H1 (cell line): ENCODE data around the gene NFAT5. TPM values are rescaled to one million over a fixed set of nuclear protein-coding genes. Genes with fewer than 3 reads are reported as not detected.

Source experiments
- CTCF ChIA-PET: fragments of 300-600 bp; sonication (Branson Sonifier 250); formaldehyde crosslinking; loops from one replicate; lab custom pipeline; 2021; ENCODE audit not compliant: partially characterized antibody; lab: Charles Lee
- POLR2A ChIA-PET: fragments of 300-600 bp; sonication (Branson Sonifier 250); formaldehyde crosslinking; loops from one replicate; lab custom pipeline; 2021; ENCODE audit warnings: inconsistent platforms; ENCODE audit not compliant: partially characterized antibody; lab: Charles Lee
- DNase-seq, 2 experiments: peaks; one replicate each; pipeline versions ENCODE4 v3.0.0 to v3.0.0-alpha.2; 2010 to 2022; ENCODE audit warnings: low spot score in 2 of 2, low read depth in 1 of 2, mixed read lengths in 1 of 2
- FAIRE-seq: peaks from 2 replicates; lab custom pipeline; 2011; peaks lifted over from hg19 to GRCh38; lab: Jason Lieb, UNC
- H2AFZ ChIP-seq: 2 replicates; pipeline ENCODE4 v1.8.1; 2012; ENCODE audit warnings: low read length, inconsistent platforms
- H2AK5ac ChIP-seq: 2 replicates; pipeline ENCODE4 v1.6.1; 2013; ENCODE audit warnings: low read depth, low read length
- H2BK120ac ChIP-seq: replicated peaks from 2 replicates; pipeline ENCODE3; 2013; ENCODE audit warnings: low read depth, low read length, inconsistent platforms
- H2BK12ac ChIP-seq: 2 replicates; pipeline ENCODE4 v1.6.1; 2013; ENCODE audit warnings: low read depth, low read length
- H2BK15ac ChIP-seq: 2 replicates; pipeline ENCODE4 v1.6.1; 2013; ENCODE audit warnings: low read length
- H2BK20ac ChIP-seq: 2 replicates; pipeline ENCODE4 v1.6.1; 2013; ENCODE audit warnings: low read length
- H2BK5ac ChIP-seq: 2 replicates; pipeline ENCODE4 v1.6.1; 2013; ENCODE audit warnings: low read depth, low read length
- H3K14ac ChIP-seq: 2 replicates; pipeline ENCODE4 v1.6.1; 2013; ENCODE audit warnings: inconsistent platforms; ENCODE audit not compliant: insufficient read length
- H3K18ac ChIP-seq: 2 replicates; pipeline ENCODE4 v1.6.1; 2013; ENCODE audit warnings: low read length; ENCODE audit errors: extremely low read depth
- H3K23ac ChIP-seq: 2 replicates; pipeline ENCODE4 v1.6.1; 2013; ENCODE audit warnings: inconsistent platforms; ENCODE audit not compliant: insufficient read length
- H3K23me2 ChIP-seq: 2 replicates; pipeline ENCODE4 v1.6.1; 2013; ENCODE audit warnings: low read depth, low read length
- H3K27ac ChIP-seq: 2 replicates; pipeline ENCODE4 v1.6.1; 2011; ENCODE audit warnings: low read depth, low read length, inconsistent platforms
- H3K27me3 ChIP-seq, 4 experiments: replicated peaks in 1 of 4; 1 replicate in 1 of 4; 2 replicates in 3 of 4; pipeline versions ENCODE4 v1.6.1 to v1.8.1; 2011 to 2013; ENCODE audit warnings: low read length in 3 of 4, mild to moderate bottlenecking in 3 of 4, inconsistent platforms in 2 of 4, mixed read lengths in 2 of 4, moderate library complexity in 1 of 4; ENCODE audit not compliant: control insufficient read depth in 3 of 4, insufficient read depth in 3 of 4; ENCODE audit errors: extremely low read depth in 1 of 4
- H3K36me3 ChIP-seq, 4 experiments: 2 replicates each; pipeline versions ENCODE4 v1.6.1 to v1.8.1; 2011 to 2013; ENCODE audit warnings: mild to moderate bottlenecking in 4 of 4, low read length in 3 of 4, moderate library complexity in 2 of 4, control low read depth in 1 of 4, inconsistent platforms in 1 of 4; ENCODE audit not compliant: insufficient read depth in 4 of 4, control insufficient read depth in 2 of 4
- H3K4ac ChIP-seq: replicated peaks from 2 replicates; pipeline ENCODE3; 2013; ENCODE audit warnings: low read length, low read depth, mixed read lengths, inconsistent platforms; ENCODE audit not compliant: insufficient read length
- H3K4me1 ChIP-seq, 4 experiments: replicated peaks in 1 of 4; 1 replicate in 1 of 4; 2 replicates in 3 of 4; pipeline versions ENCODE4 v1.6.1 to v1.8.1; 2011 to 2013; ENCODE audit warnings: low read length in 3 of 4, inconsistent platforms in 2 of 4, mixed read lengths in 1 of 4; ENCODE audit not compliant: insufficient read depth in 4 of 4, control insufficient read depth in 3 of 4
- H3K4me2 ChIP-seq, 2 experiments: 2 replicates each; pipeline versions ENCODE4 v1.6.1 to v1.8.1; 2011 to 2013; ENCODE audit warnings: low read depth in 2 of 2, low read length in 2 of 2, control low read depth in 1 of 2, inconsistent platforms in 1 of 2, mild to moderate bottlenecking in 1 of 2; ENCODE audit not compliant: insufficient read depth in 1 of 2
- H3K4me3 ChIP-seq, 4 experiments: fragments of 200-600, 300-600 bp in 1 of 4; sonication (generic), shearing (Covaris generic), sonication (Bioruptor Twin) in 1 of 4; 2 replicates each; pipeline versions ENCODE4 v1.5.1 to v1.8.1; 2011 to 2016; ENCODE audit warnings: low read length in 4 of 4, low read depth in 3 of 4, control low read depth in 2 of 4, inconsistent platforms in 2 of 4, mild to moderate bottlenecking in 2 of 4, mixed read lengths in 1 of 4, moderate library complexity in 1 of 4; ENCODE audit not compliant: insufficient read depth in 2 of 4; ENCODE audit errors: extremely low read depth in 1 of 4
- H3K56ac ChIP-seq: replicated peaks from 2 replicates; pipeline ENCODE3; 2013; ENCODE audit warnings: low read depth, mild to moderate bottlenecking, mixed read lengths, low read length, inconsistent platforms; ENCODE audit not compliant: insufficient read length
- H3K79me1 ChIP-seq: 2 replicates; pipeline ENCODE4 v1.6.1; 2013; ENCODE audit warnings: low read depth, low read length, control low read depth
- H3K79me2 ChIP-seq, 2 experiments: 2 replicates each; pipeline versions ENCODE4 v1.6.1 to v1.8.1; 2012 to 2013; ENCODE audit warnings: low read length in 2 of 2, mild to moderate bottlenecking in 2 of 2, inconsistent platforms in 1 of 2; ENCODE audit not compliant: insufficient read depth in 2 of 2, control insufficient read depth in 1 of 2
- H3K9ac ChIP-seq, 4 experiments: replicated peaks in 1 of 4; 1 replicate in 1 of 4; 2 replicates in 3 of 4; pipeline versions ENCODE4 v1.6.1 to v1.8.1; 2011 to 2013; ENCODE audit warnings: low read depth in 3 of 4, low read length in 3 of 4, control low read depth in 2 of 4, mild to moderate bottlenecking in 2 of 4, moderate library complexity in 2 of 4, inconsistent platforms in 1 of 4; ENCODE audit errors: extremely low read depth in 1 of 4
- H3K9me3 ChIP-seq, 2 experiments: 2 replicates each; pipeline versions ENCODE4 v1.6.1 to v1.8.1; 2012 to 2013; ENCODE audit warnings: mild to moderate bottlenecking in 2 of 2, moderate library complexity in 2 of 2, control low read depth in 1 of 2, inconsistent platforms in 1 of 2, low read depth in 1 of 2, low read length in 1 of 2, mixed read lengths in 1 of 2; ENCODE audit not compliant: insufficient read depth in 2 of 2
- H4K20me1 ChIP-seq, 2 experiments: replicated peaks in 1 of 2; 2 replicates each; pipeline versions ENCODE3 to v1.8.1; 2011 to 2013; ENCODE audit warnings: inconsistent platforms in 2 of 2, low read length in 2 of 2, mild to moderate bottlenecking in 1 of 2; ENCODE audit not compliant: insufficient read depth in 2 of 2, control insufficient read depth in 1 of 2
- H4K5ac ChIP-seq: 2 replicates; pipeline ENCODE4 v1.6.1; 2013; ENCODE audit warnings: low read length, low read depth, mixed read lengths, inconsistent platforms; ENCODE audit not compliant: insufficient read length
- H4K8ac ChIP-seq: 2 replicates; pipeline ENCODE4 v1.8.0; 2013; ENCODE audit warnings: mild to moderate bottlenecking, moderate library complexity, low read length, inconsistent platforms; ENCODE audit not compliant: insufficient read depth; ENCODE audit errors: extremely low read depth
- H4K91ac ChIP-seq: replicated peaks from 2 replicates; pipeline ENCODE3; 2013; ENCODE audit warnings: low read length, mixed read lengths, inconsistent platforms; ENCODE audit not compliant: insufficient read length
- BCL11A ChIP-seq, 2 experiments: IDR thresholded peaks; one replicate each; pipeline ENCODE4 v1.6.1; 2011; ENCODE audit warnings: low read depth in 2 of 2, low read length in 2 of 2, mild to moderate bottlenecking in 2 of 2
- CBX8 ChIP-seq: fragments of 300-800, 300-1000 bp; sonication (generic); IDR thresholded peaks from 2 replicates; pipeline ENCODE4 v1.7.1; 2016; ENCODE audit warnings: low read depth, low read length, borderline replicate concordance
- CHD2 ChIP-seq: IDR thresholded peaks from 2 replicates; pipeline ENCODE4 v1.6.1; 2012; ENCODE audit warnings: low read length, improper control_type of control experiment
- FOSL1 ChIP-seq: IDR thresholded peaks from 2 replicates; pipeline ENCODE4 v1.6.1; 2011; ENCODE audit warnings: mild to moderate bottlenecking, low read depth, low read length, moderate library complexity; ENCODE audit not compliant: insufficient read depth
- HDAC2 ChIP-seq, 2 experiments: fragments of 300-600 bp in 1 of 2; sonication (generic) in 1 of 2; IDR thresholded peaks; 2 replicates each; pipeline ENCODE4 v1.6.1; 2011 to 2012; ENCODE audit warnings: low read depth in 2 of 2, low read length in 2 of 2, mild to moderate bottlenecking in 2 of 2, moderate library complexity in 2 of 2, borderline replicate concordance in 1 of 2, inconsistent platforms in 1 of 2
- JUND ChIP-seq: IDR thresholded peaks from 2 replicates; pipeline ENCODE4 v1.6.1; 2011; ENCODE audit warnings: mild to moderate bottlenecking, improper control_type of control experiment, low read length
- MAFK ChIP-seq: IDR thresholded peaks from 2 replicates; pipeline ENCODE4 v1.6.1; 2012; ENCODE audit warnings: low read depth, mild to moderate bottlenecking, improper control_type of control experiment, low read length
- NRF1 ChIP-seq: IDR thresholded peaks from 2 replicates; pipeline ENCODE4 v1.6.1; 2011; ENCODE audit warnings: mild to moderate bottlenecking, low read depth, low read length, improper control_type of control experiment
- PHF8 ChIP-seq: fragments of 200-600 bp; sonication (generic); conservative IDR thresholded peaks from 2 replicates; pipeline ENCODE4 v1.7.1; 2012; ENCODE audit warnings: low read depth, mild to moderate bottlenecking, inconsistent platforms, low read length, moderate library complexity
- SIRT6 ChIP-seq: IDR thresholded peaks from one replicate; pipeline ENCODE4 v1.7.1; 2012; ENCODE audit warnings: low read length, inconsistent platforms
- TBP ChIP-seq: IDR thresholded peaks from 2 replicates; pipeline ENCODE4 v1.6.1; 2011; ENCODE audit warnings: low read depth, low read length, improper control_type of control experiment
- WGBS, 2 experiments: shearing (Covaris generic) in 1 of 2; methylation state at CpG; one replicate each; pipeline versions ENCODE4 v1.1.6 to v1.1.7; 2013 to 2015; ENCODE audit warnings: low lambda C conversion rate in 2 of 2, mixed read lengths in 2 of 2, inconsistent platforms in 1 of 2, low coverage in 1 of 2, missing lambda C conversion rate in 1 of 2; ENCODE audit not compliant: insufficient replicate concordance in 2 of 2, insufficient coverage in 1 of 2, insufficient read length in 1 of 2; ENCODE audit errors: extremely low coverage in 1 of 2, missing lambda C conversion rate in 1 of 2; 5-methylcytosine and 5-hydroxymethylcytosine counted together
- polyA plus RNA-seq, 7 experiments: library from polyadenylated mRNA; depleted of rRNA in 3 of 7; stranded (reverse) in 5 of 7; unstranded in 2 of 7; fragments of >200 nt in 5 of 7; fragments of 200-250 nt in 2 of 7; gene quantifications; 1 replicate in 5 of 7; 2 replicates in 1 of 7; 4 replicates in 1 of 7; pipeline versions ENCODE4 v1.2.1 to v1.2.3, GENCODE V29; 2011 to 2013; ENCODE audit warnings: missing spikeins in 2 of 7, mixed read lengths in 2 of 7
- total RNA-seq: library from RNA; stranded (reverse); fragmentation: NEBNext Ultra II Directional; extraction: Animal tissue kit (Norgen Biotek cat#: 25700); gene quantifications from 2 replicates; pipeline ENCODE4 v1.2.1, GENCODE V29; 2021

NFAT5 gene
- total and polyA plus RNA-seq, 2 of the 8 experiments (the other 6 are each of a cell fraction or from before 2014, with no cell fraction given): 8.9 to 29.0 TPM

GRCh38 chr16:69691980-69692911 lies 126.5 kb downstream of the NFAT5 start:
- no peak overlapping the region for H2AFZ ChIP-seq
- H3K27me3 ChIP-seq: no peaks in the 10 kb centered on the region
- no peak overlapping the region for H2BK12ac ChIP-seq
- no peak overlapping the region for H3K56ac ChIP-seq
- POLR2A ChIA-PET: interaction anchor here (0.6 kb wide), 1 partner anchor 314 kb away, joined by 3 read pairs; no protein-coding TSS in a partner anchor
- peaks cover 19 to 50% (median 27%) of the 10 kb centered on the region in 4 experiments for H3K36me3 ChIP-seq
- H3K23me2 ChIP-seq: no peaks in the 10 kb centered on the region
- H3K18ac ChIP-seq: no peak overlapping the region
- no peak overlapping the region for H2AK5ac ChIP-seq
- H3K4ac ChIP-seq: no peak overlapping the region
- DNase-seq (peak in 1 of 2 experiments; percentile 16), FAIRE-seq (no peak)
- H3K4me1 ChIP-seq: no peaks in the 10 kb centered on the region
- H4K5ac ChIP-seq: no peak overlapping the region
- no peaks in the 10 kb centered on the region for H3K9me3 ChIP-seq
- H3K4me3 ChIP-seq: no peak overlapping the region; a peak in 1 of 8 replicates
- CTCF ChIA-PET: interaction anchor here (0.8 kb wide), 1 partner anchor 10 kb away, joined by 3 read pairs; no protein-coding TSS in a partner anchor
- H4K8ac ChIP-seq: no peak overlapping the region
- H4K20me1 ChIP-seq: no peaks in the 10 kb centered on the region
- no peak overlapping the region for H3K14ac ChIP-seq
- no peak overlapping the region for H3K27ac ChIP-seq
- H3K4me2 ChIP-seq: no peak overlapping the region
- H2BK20ac ChIP-seq: no peak overlapping the region
- WGBS, 2 experiments: 90% methylated on average over 4 of the region's 4 CpGs; no CpG with 5 or more reads in 1 of the 2 experiments
- no peak overlapping the region for H3K9ac ChIP-seq
- no peak overlapping the region for H4K91ac ChIP-seq
- no peaks in the 10 kb centered on the region for H3K79me1 ChIP-seq
- H2BK15ac ChIP-seq: no peak overlapping the region
- no peaks in the 10 kb centered on the region for H3K79me2 ChIP-seq
- no peak overlapping the region for H2BK5ac ChIP-seq
- H3K23ac ChIP-seq: no peak overlapping the region
- H2BK120ac ChIP-seq: no peak overlapping the region
- no peak for TF ChIP-seq SIRT6
- TF ChIP-seq HDAC2 (IDR thresholded peaks at IDR 0.05; ENCODE audit: borderline replicate concordance in 1 of 2, low read depth in 2 of 2, low read length in 2 of 2): no peak
- no peak for TF ChIP-seq PHF8
- no peak for TF ChIP-seq MAFK
- TF ChIP-seq CBX8: no peak
- TF ChIP-seq NRF1: no peak
- TF ChIP-seq JUND: no peak
- no peak for TF ChIP-seq TBP
- no peak for TF ChIP-seq CHD2
- TF ChIP-seq FOSL1: no peak
- no peak for TF ChIP-seq BCL11A (IDR thresholded peaks at IDR 0.05; ENCODE audit: low read depth in 2 of 2, low read length in 2 of 2)
